HEK293T (cell line): ENCODE results near the gene KCNE4.

Source experiments
- CTCF ChIA-PET: fragments of 350-600 bp; formaldehyde crosslinking; extraction: SDS; loops from one replicate; lab custom pipeline; 2021; ENCODE audit warnings: antibody characterized with exemption, inconsistent platforms; lab: Yijun Ruan, JAX
- POLR2A ChIA-PET: fragments of 350-600 bp; formaldehyde crosslinking; extraction: SDS; loops from one replicate; lab custom pipeline; 2020; ENCODE audit warnings: antibody characterized with exemption, inconsistent platforms; lab: Yijun Ruan, JAX
- DNase-seq: peaks from one replicate; pipeline ENCODE4 v3.0.0; 2012; ENCODE audit warnings: mixed read lengths; ENCODE audit errors: extremely low spot score
- ARNT ChIP-seq: fragments of 450-650 bp; IDR thresholded peaks from 2 replicates; pipeline ENCODE4 v1.6.1; 2017; ENCODE audit warnings: mild to moderate bottlenecking
- BHLHE40 ChIP-seq: fragments of 450-650 bp; IDR thresholded peaks from 2 replicates; pipeline ENCODE4 v1.6.1; 2016; ENCODE audit warnings: mild to moderate bottlenecking, moderate library complexity, borderline replicate concordance
- CTBP1 ChIP-seq: fragments of 450-650 bp; IDR thresholded peaks from 2 replicates; pipeline ENCODE4 v1.6.1; 2016; ENCODE audit warnings: borderline replicate concordance
- ELF4 ChIP-seq: fragments of 450-650 bp; IDR thresholded peaks from 2 replicates; pipeline ENCODE4 v1.6.1; 2017; ENCODE audit warnings: antibody characterized with exemption
- FOXA1 ChIP-seq: fragments of 450-650 bp; IDR thresholded peaks from 2 replicates; pipeline ENCODE4 v1.6.1; 2016; ENCODE audit warnings: mild to moderate bottlenecking
- FOXK2 ChIP-seq: fragments of 450-650 bp; IDR thresholded peaks from 2 replicates; pipeline ENCODE4 v1.6.1; 2016; ENCODE audit warnings: mild to moderate bottlenecking
- FOXM1 ChIP-seq: fragments of 450-650 bp; IDR thresholded peaks from 2 replicates; pipeline ENCODE4 v1.6.1; 2017; ENCODE audit warnings: mild to moderate bottlenecking, borderline replicate concordance
- HDGF ChIP-seq: fragments of 450-650 bp; IDR thresholded peaks from 2 replicates; pipeline ENCODE4 v1.6.1; 2017; ENCODE audit warnings: antibody characterized with exemption, borderline replicate concordance
- L3MBTL2 ChIP-seq: fragments of 450-650 bp; conservative IDR thresholded peaks from 2 replicates; pipeline ENCODE4 v1.6.1; 2016; ENCODE audit warnings: mild to moderate bottlenecking
- LEF1 ChIP-seq: fragments of 450-650 bp; IDR thresholded peaks from 2 replicates; pipeline ENCODE4 v1.6.1; 2017; ENCODE audit warnings: mild to moderate bottlenecking, borderline replicate concordance
- NFRKB ChIP-seq: fragments of 450-650 bp; IDR thresholded peaks from 2 replicates; pipeline ENCODE4 v1.6.1; 2016; ENCODE audit warnings: mild to moderate bottlenecking, moderate library complexity
- SP1 ChIP-seq: fragments of 450-650 bp; IDR thresholded peaks from 2 replicates; pipeline ENCODE4 v1.6.1; 2017
- SUZ12 ChIP-seq: fragments of 450-650 bp; IDR thresholded peaks from 2 replicates; pipeline ENCODE4 v1.6.1; 2016; ENCODE audit warnings: mild to moderate bottlenecking
- TARDBP ChIP-seq: fragments of 450-650 bp; IDR thresholded peaks from 2 replicates; pipeline ENCODE4 v1.6.1; 2016
- ZNF384 ChIP-seq: fragments of 450-650 bp; IDR thresholded peaks from 2 replicates; pipeline ENCODE4 v1.6.1; 2016
- TF ChIP-seq, protein P1 (sequence below): fragments of 450-650 bp; IDR thresholded peaks from 2 replicates; pipeline ENCODE4 v1.6.1; 2016

Gene KCNE4

DNA sequence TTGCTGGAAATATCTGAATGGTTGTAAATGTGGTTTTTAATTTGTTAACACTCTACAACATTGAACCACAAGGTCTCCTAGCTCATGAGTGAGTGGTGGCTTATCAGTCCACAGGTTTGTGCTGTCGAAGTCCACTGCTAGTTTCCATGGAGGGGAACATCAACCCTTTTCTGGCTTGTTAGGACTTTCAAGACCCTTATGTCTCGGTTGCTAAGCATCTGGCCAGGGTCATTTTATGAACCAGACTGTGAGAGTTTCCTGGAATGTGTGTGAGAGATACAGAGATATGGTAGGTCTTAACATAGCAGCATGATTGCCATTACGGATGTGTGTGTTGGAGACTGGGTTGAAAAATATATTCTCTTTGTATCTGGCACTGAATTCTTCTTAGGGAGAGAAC is 36.9 kb downstream of the KCNE4 start:
- CTCF ChIA-PET: no interaction called here
- no peak for DNase-seq
- TF ChIP-seq L3MBTL2: no peak
- TF ChIP-seq, protein P1, sequence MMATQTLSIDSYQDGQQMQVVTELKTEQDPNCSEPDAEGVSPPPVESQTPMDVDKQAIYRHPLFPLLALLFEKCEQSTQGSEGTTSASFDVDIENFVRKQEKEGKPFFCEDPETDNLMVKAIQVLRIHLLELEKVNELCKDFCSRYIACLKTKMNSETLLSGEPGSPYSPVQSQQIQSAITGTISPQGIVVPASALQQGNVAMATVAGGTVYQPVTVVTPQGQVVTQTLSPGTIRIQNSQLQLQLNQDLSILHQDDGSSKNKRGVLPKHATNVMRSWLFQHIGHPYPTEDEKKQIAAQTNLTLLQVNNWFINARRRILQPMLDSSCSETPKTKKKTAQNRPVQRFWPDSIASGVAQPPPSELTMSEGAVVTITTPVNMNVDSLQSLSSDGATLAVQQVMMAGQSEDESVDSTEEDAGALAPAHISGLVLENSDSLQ: no peak
- no peak for TF ChIP-seq FOXA1
- TF ChIP-seq SP1: no peak
- TF ChIP-seq ELF4: no peak
- no peak for TF ChIP-seq NFRKB
- TF ChIP-seq ARNT: no peak
- TF ChIP-seq SUZ12: no peak
- no peak for TF ChIP-seq FOXK2
- TF ChIP-seq FOXM1: no peak
- TF ChIP-seq BHLHE40: no peak
- no peak for TF ChIP-seq ZNF384
- no peak for TF ChIP-seq LEF1
- TF ChIP-seq TARDBP: no peak
- TF ChIP-seq HDGF: no peak
- no peak for TF ChIP-seq CTBP1
- POLR2A ChIA-PET: no interaction called here

DNA sequence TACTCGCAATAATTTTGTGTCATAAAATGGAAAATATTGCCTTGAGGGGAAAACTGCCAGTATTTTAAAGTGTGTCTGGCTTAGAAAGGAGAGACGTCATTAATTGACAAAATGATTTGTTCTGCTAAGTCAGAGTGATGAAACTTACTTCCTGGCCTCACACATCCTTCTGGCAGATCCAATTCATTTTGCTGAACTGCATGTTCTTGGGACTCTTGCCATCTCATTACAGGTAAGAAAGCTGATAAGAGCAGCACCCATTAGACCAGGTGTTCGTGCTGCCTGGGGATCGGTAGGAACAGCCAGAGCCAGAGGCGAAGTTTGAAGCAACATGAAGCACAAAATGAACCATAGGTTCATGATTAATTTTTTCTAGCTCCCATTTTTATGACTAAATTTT is 38.0 kb downstream of the KCNE4 start:
- ChIA-PET CTCF (no interaction called here), POLR2A (no interaction called here)
- no peak for DNase-seq
- TF ChIP-seq HDGF: no peak
- TF ChIP-seq ELF4: no peak
- TF ChIP-seq NFRKB: no peak
- no peak for TF ChIP-seq L3MBTL2
- TF ChIP-seq ARNT: no peak
- TF ChIP-seq, protein P1: no peak
- TF ChIP-seq SP1: no peak
- no peak for TF ChIP-seq TARDBP
- TF ChIP-seq CTBP1: no peak
- no peak for TF ChIP-seq SUZ12

DNA sequence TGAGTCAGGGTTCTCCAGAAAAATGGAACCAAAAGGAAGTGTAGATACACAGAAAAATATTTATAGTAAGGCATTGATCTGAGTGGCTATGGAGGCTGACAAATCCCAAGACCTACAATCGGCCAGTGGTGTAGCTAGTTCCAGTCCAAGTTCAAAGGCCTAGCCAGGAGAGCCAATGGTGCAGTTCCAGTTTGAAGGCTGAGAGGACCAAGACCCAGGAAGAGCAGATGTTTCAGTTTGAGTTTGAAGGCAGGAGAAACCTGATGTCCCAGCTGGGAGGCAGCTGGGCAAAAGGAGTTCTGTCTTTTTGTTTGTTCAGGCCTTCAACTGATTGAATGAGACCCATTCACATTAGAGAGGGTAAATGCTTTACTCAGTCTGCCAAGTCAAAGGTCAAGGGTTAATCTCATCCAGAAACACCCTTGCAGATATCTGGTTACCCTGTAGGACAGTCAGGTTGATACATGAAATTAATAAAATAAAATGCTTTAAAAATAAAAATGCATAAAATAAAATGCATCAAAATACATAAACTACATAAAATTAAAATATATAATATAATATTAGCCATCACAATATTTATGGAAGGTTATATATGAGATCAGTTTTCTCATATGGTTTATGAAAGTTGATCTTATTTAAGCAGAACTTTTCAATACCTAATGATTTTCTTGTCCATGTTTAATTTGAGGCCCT is 38.7 kb downstream of the KCNE4 start:
- no peak for TF ChIP-seq CTBP1
- no peak for TF ChIP-seq FOXM1
- no peak for TF ChIP-seq TARDBP
- TF ChIP-seq ARNT: no peak
- no peak for TF ChIP-seq L3MBTL2
- no peak for TF ChIP-seq LEF1
- no peak for TF ChIP-seq BHLHE40
- TF ChIP-seq FOXA1: no peak
- TF ChIP-seq FOXK2: no peak
- TF ChIP-seq SUZ12: no peak
- no peak for TF ChIP-seq ZNF384
- TF ChIP-seq, protein P1: no peak
- no peak for TF ChIP-seq HDGF
- TF ChIP-seq ELF4: no peak
- no peak for TF ChIP-seq SP1
- no peak for TF ChIP-seq NFRKB
- CTCF ChIA-PET: no interaction called here
- POLR2A ChIA-PET: no interaction called here
- DNase-seq: no peak

DNA sequence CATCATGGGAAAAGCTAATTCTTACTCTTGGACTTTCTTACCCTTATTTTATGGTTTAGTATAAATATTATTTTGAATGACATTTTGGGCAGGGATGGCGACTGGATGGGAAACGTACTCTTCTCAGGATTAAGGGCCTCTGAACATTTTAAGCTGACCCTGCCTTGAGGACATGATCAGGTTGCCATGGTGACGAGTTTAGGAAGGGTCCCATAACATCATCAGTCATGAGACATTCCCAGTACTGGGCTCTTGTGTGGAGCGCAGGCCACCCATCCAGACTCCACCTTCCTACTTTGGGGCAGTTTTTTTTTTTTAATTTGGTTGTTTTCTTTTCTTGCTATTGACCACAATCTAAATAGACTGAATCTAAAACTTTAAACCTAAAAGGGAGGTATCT is 40.7 kb downstream of the KCNE4 start:
- no peak for DNase-seq
- ChIA-PET POLR2A (no interaction called here), CTCF (no interaction called here)
- TF ChIP-seq, protein P1: no peak
- no peak for TF ChIP-seq BHLHE40
- no peak for TF ChIP-seq FOXM1
- TF ChIP-seq HDGF: no peak
- no peak for TF ChIP-seq LEF1
- no peak for TF ChIP-seq L3MBTL2
- no peak for TF ChIP-seq ARNT
- no peak for TF ChIP-seq ELF4

DNA sequence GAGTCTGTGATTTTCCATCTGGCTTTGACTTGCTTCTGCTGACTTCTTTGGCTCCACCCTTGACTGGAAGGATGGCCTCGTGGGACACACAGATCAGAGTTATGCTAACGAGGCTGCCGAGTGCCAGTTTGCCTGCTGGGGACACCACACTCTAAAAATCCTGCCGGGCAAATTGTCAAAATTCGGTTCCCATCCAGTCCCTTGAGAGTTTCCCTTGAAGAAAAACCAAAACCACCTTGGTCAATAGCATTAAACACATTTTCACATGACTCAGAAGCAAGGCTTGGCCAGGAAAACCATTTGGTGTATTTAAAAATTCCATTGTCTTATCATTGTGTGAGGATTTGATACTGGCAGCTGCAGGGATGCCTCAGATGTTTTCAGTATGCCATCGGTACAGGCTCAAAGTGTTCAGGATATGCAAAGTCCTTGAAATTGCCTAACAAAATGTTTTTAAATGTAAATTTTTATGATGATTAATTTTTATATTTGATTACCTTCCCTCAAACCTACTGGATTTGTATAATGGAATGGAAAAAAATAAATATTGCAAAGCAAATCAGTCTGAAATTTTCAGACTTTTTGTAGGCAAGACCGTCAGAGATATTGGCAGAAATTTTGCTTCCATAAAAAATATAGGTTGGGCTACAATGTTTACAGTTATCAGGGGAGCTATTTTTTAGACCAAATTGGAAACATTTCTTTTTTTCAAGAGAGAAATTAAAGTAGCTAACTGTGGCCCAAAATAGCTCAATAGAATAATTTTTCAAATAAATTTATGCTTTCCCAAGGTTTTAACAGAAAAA is 41.6 kb downstream of the KCNE4 start:
- no peak for DNase-seq
- ChIA-PET POLR2A (no interaction called here), CTCF (no interaction called here)
- TF ChIP-seq ARNT: no peak

DNA sequence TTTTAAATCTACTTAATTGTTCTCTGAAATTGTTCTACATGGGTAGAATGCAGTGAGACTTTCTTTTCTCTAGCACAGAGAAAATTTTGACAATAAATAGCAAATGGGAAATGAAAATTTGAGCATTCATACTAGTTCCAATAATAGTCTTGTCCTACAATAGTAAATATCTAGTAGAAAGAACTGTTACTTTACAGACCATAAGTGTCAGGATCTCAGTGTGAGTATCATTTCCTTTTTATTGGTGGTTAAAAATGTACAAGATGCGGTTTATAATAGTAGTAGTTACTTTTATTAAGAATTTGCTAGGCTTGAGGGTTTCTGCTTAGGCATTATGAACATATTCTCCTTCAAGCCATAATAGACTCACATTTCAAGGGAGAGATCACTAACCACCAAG is 43.2 kb downstream of the KCNE4 start:
- DNase-seq: no peak
- no peak for TF ChIP-seq FOXA1
- no peak for TF ChIP-seq SP1
- no peak for TF ChIP-seq L3MBTL2
- TF ChIP-seq ARNT: no peak
- no peak for TF ChIP-seq NFRKB
- no peak for TF ChIP-seq FOXM1
- no peak for TF ChIP-seq CTBP1
- TF ChIP-seq ELF4: no peak
- TF ChIP-seq LEF1: no peak
- TF ChIP-seq ZNF384: no peak
- no peak for TF ChIP-seq TARDBP
- no peak for TF ChIP-seq SUZ12
- TF ChIP-seq, protein P1: no peak
- TF ChIP-seq FOXK2: no peak
- ChIA-PET CTCF (no interaction called here), POLR2A (no interaction called here)
